Thyroid gland (tissue), 4 donors: ENCODE measurements around the gene PGF. TPM values are rescaled to one million over a fixed set of nuclear protein-coding genes. Genes with fewer than 3 reads are reported as not detected.

ENCODE experiments used
- DNase-seq, 2 donors: peaks; one replicate each; pipeline ENCODE4 v3.0.0-alpha.2; 2019
- H3K27ac ChIP-seq, 3 donors: fragments of 200-600 bp; sonication (generic); 1 replicate in 2 of 3; 2 replicates in 1 of 3; pipeline ENCODE4 v1.5.1; 2016 to 2019; ENCODE audit warnings: mild to moderate bottlenecking in 1 of 3, moderate library complexity in 1 of 3
- H3K27me3 ChIP-seq: fragments of 200-600 bp; sonication (generic); one replicate; pipeline ENCODE4 v1.5.1; 2019
- H3K36me3 ChIP-seq, 2 donors: fragments of 200-600 bp; sonication (generic); one replicate each; pipeline ENCODE4 v1.5.1; 2016 to 2019
- H3K4me1 ChIP-seq, 2 donors: fragments of 200-600 bp; sonication (generic); one replicate each; pipeline ENCODE4 v1.5.1; 2017 to 2019
- H3K4me3 ChIP-seq, 3 donors: fragments of 200-600 bp; sonication (generic); replicated peaks in 1 of 3; 1 replicate in 2 of 3; 2 replicates in 1 of 3; pipeline ENCODE4 v1.5.1; 2016; ENCODE audit warnings: mild to moderate bottlenecking in 1 of 3
- H3K9me3 ChIP-seq: fragments of 200-600 bp; sonication (generic); one replicate; pipeline ENCODE4 v1.5.1; 2017
- CTCF ChIP-seq, 6 experiments: fragments of 200-600 bp in 3 of 6; fragments of 450-650 bp in 3 of 6; sonication (generic) in 3 of 6; IDR thresholded peaks; one replicate each; pipeline ENCODE4 v1.5.1; 2016 to 2019; ENCODE audit warnings: antibody characterized with exemption in 6 of 6, mild to moderate bottlenecking in 2 of 6, inconsistent platforms in 1 of 6, moderate library complexity in 1 of 6
- POLR2A ChIP-seq, 2 donors: fragments of 450-650 bp; IDR thresholded peaks; one replicate each; pipeline ENCODE4 v1.6.1; 2017; ENCODE audit warnings: antibody characterized with exemption in 2 of 2, mild to moderate bottlenecking in 2 of 2, moderate library complexity in 1 of 2
- WGBS, 2 donors: methylation state at CpG; one replicate each; pipeline ENCODE4 v1.1.5; 2017; 5-methylcytosine and 5-hydroxymethylcytosine counted together
- intact Hi-C: fragments of 100-400 bp; cut with DNase I; formaldehyde crosslinking; loops from one replicate; pipeline ENCODE4 v1.15.1; 2023
- total RNA-seq, 4 donors: library from RNA; depleted of rRNA; stranded (reverse); fragments of >200 nt; gene quantifications; one replicate each; pipeline ENCODE4 v1.2.3, GENCODE V29; 2016

PGF gene
- 10 to 100 TPM; 34.4 to 68.8 (median 61.0) TPM for total RNA-seq

DNA sequence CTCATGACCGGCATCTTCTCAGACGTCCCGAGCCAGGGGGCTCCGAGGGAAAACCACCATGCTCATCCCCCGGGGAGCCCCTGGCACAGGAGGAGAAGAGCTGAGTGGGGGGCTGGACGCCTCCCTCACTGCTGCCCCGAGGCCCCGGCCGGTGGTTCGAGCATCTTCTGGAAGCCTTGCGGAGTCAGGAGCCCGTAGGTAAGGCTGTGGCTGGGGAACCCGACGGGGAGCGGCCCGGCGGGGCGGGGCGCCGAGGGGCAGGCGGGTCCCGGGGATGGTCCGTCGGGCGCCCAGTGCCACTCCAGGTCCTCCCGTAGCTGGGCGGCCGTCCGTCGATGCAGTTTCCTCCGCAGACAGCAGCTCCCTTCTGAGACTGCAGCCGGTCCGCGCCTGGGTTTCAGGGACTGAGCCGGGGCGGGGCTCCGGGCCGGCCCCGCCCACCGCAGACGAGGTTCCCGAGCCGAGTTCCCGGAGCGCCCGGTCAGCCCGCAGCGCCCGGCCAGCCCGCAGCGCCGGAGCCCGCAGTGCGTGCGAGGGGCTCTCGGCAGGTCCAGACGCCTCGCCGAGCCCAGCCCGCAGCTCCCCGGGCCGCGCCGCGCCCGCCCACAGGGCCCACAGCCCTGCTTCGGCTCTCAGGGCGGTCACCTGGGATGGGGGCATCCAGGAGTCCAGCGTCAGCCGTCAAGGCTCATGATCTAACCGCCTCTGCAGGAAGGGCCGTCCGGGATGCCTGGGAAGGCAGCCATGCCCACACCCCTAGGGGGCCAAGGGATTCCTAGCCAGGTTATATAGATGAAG, at the start of gene PGF:
TSS of gene PGF (minus strand) at position 369 of the 798 bp plus-strand sequence. CDS start at position 14, 355 bp downstream.
- H3K27me3 ChIP-seq = no peaks in the 10 kb centered on the region
- no peaks in the 10 kb centered on the region for H3K9me3 ChIP-seq
- intact Hi-C loops = no loop called here
- TF ChIP-seq POLR2A (IDR thresholded peaks at IDR 0.05) (peak; percentile 72 to 99), CTCF (IDR thresholded peaks at IDR 0.05) (no peak)
- DNase-seq = peak; percentile 85 to 86
- peaks cover 37 to 67% of the 10 kb centered on the region in 2 donors for H3K4me1 ChIP-seq
- peak within 1 kb of the TSS; percentile 57 to 90 (median 86) for H3K27ac ChIP-seq
- 2 to 8% methylated on average over 13 to 17 of the region's 73 CpGs for WGBS, 2 donors
- peak within 1 kb of the TSS; percentile 3 to 75 (median 75) for H3K4me3 ChIP-seq
- H3K36me3 ChIP-seq = no peaks in the 10 kb centered on the region

DNA sequence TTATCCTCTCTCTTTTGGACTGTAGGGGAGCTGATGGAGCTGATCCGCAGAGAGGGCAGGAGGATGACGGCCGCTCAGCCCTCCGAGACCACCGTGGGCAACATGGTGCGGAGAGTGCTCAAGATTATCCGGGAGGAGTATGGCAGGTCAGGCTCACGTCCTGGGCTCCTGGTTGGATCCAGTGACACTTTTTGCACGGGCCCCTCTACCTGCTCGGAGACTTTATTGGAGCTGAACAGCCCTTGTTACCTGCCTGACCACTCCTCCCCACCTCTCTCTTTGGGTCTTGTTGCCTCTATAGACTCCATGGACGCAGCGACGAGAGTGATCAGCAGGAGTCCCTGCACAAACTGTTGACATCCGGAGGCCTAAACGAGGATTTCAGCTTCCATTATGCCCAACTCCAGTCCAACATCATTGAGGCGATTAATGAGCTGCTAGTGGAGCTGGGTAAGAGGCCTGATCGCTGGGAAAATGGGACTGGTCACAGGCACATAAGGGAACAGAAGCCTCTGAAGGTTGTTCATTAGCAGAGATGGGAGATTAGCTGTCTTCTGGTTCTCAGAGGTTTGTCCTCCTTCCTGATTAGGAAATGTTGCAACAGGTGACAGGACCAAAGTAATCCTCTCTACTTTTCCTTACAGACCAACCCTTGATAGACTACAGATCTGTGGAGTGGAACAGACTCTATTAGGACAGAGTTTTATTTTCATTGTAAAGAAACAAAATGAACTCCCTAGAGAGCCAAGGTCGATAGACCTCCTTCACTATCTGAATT, 48.0 kb upstream of the PGF start:
- peaks cover 40 to 45% of the 10 kb centered on the region in 2 donors for H3K4me1 ChIP-seq
- no peaks in the 10 kb centered on the region for H3K9me3 ChIP-seq
- peaks cover 21 to 26% of the 10 kb centered on the region in 2 donors for H3K36me3 ChIP-seq
- no peak for TF ChIP-seq CTCF (IDR thresholded peaks at IDR 0.05)
- TF ChIP-seq POLR2A (IDR thresholded peaks at IDR 0.05) = no peak
- WGBS, 2 donors = 5 to 7% methylated on average over 18 of the region's 18 CpGs
- DNase-seq = no peak
- peak overlapping the region; percentile 82 to 94 (median 90) for H3K27ac ChIP-seq
- no peaks in the 10 kb centered on the region for H3K27me3 ChIP-seq
- peak overlapping the region; percentile 33 to 92 (median 89) for H3K4me3 ChIP-seq
- intact Hi-C loops = loop anchor here (10.0 kb wide), 1 partner anchor 61 kb away; the partner anchor contains the start of genes ACYP1 and ZC2HC1C

DNA sequence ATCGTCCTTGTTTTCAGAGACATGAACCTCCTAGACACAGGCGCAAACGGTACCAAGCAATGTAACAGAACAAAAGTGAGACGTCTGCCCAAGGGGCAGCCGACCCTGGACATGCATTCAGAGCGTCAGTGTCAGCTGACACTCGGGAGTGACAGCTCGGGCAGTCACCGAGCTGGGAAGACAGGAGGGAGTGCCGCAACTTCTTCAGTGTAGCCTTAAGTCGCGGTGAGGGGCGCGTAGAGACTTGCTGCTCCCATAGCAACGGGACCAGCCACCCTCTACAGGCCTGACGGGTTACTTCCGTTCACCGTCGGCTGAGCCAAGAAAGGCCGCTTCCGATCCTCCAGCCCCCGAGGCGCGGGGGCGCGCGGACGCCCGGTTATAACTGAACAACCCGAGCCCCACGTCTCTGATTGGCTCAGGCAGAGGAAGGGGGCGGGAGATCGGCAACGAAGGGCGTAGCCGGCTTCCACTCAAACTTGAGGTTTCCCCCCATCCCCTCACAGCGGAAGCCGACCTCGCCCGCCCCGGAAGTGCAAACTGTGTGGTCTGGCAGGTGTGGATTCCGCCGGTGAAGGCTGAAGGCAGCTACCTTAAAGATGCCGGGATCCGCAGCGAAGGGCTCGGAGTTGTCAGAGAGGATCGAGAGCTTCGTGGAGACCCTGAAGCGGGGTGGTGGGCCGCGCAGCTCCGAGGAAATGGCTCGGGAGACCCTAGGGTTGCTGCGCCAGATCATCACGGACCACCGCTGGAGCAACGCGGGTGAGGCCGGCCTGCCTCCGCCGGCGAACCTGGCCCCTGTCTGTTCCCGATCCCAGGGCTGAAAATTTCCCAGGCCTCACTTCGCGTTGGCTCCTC, 47.2 kb upstream of the PGF start, which contains the start of gene EIF2B2:
TSS of gene EIF2B2 (plus strand) at position 530 of the 858 bp plus-strand sequence. CDS start at position 600, 70 bp downstream.
- intact Hi-C loops = loop anchor here (10.0 kb wide), 1 partner anchor 62 kb away; the partner anchor contains the start of genes ACYP1 and ZC2HC1C
- Histone ChIP-seq H3K4me3 (peak within 1 kb of the TSS; percentile 33 to 92 (median 89)), H3K36me3 (peaks cover 21% of the 10 kb centered on the region in 2 donors), H3K9me3 (no peaks in the 10 kb centered on the region), H3K27ac (peak within 1 kb of the TSS; percentile 82 to 94 (median 90)), H3K4me1 (peaks cover 32 to 37% of the 10 kb centered on the region in 2 donors), H3K27me3 (no peaks in the 10 kb centered on the region)
- TF ChIP-seq POLR2A (IDR thresholded peaks at IDR 0.05) = peak in 1 of 2 donors; percentile 86
- TF ChIP-seq CTCF (IDR thresholded peaks at IDR 0.05) = peak in 4 of 6 experiments; percentile 22 to 37 (median 27)
- 0 to 2% methylated on average over 18 to 44 of the region's 66 CpGs for WGBS, 2 donors
- peak; percentile 99 for DNase-seq

GRCh38 chr14:75001899-75002298, 46.5 kb upstream of the PGF start:
- WGBS, 2 donors = 100% methylated on average over 1 of the region's 1 CpG
- intact Hi-C loops = loop anchor here (10.0 kb wide), 1 partner anchor 63 kb away; the partner anchor contains the start of genes ACYP1 and ZC2HC1C

More at GRCh38 chr14:75001899-75002298, 46.5 kb upstream of the PGF start:
- Histone ChIP-seq H3K36me3 (peaks cover 14 to 15% of the 10 kb centered on the region in 2 donors), H3K4me1 (peaks cover 26 to 30% of the 10 kb centered on the region in 2 donors), H3K4me3 (peak overlapping the region in 2 of 3 donors; percentile 89 to 92), H3K27me3 (no peaks in the 10 kb centered on the region), H3K9me3 (no peaks in the 10 kb centered on the region), H3K27ac (peak overlapping the region; percentile 82 to 94 (median 90))
- no peak for DNase-seq
- TF ChIP-seq CTCF (IDR thresholded peaks at IDR 0.05) (no peak), POLR2A (IDR thresholded peaks at IDR 0.05) (no peak)
